Measurements from ENCODE around the gene FCRL3.

FCRL3 gene

GRCh38 chr1:157691285-157691920 lies 9.2 kb downstream of the FCRL3 start:
- TF ChIP-seq TAF1 (IDR thresholded peaks at IDR 0.05; ENCODE audit: borderline replicate concordance, insufficient read depth, low read length), result no peak
- TF ChIP-seq SIN3A (IDR thresholded peaks at IDR 0.05; ENCODE audit: borderline replicate concordance, insufficient read depth, low read length), result no peak
- TF ChIP-seq REST (IDR thresholded peaks at IDR 0.05; ENCODE audit: insufficient read depth in 1 of 2, low read depth in 2 of 2, low read length in 2 of 2), result no peak

- TF ChIP-seq POLR2AphosphoS5 (IDR thresholded peaks at IDR 0.05; ENCODE audit: low read depth, low read length) (no peak), FOXP2 (optimal IDR thresholded peaks at IDR 0.05; ENCODE audit: borderline replicate concordance, extremely low read depth, extremely low read length, insufficient read depth) (no peak), REST (IDR thresholded peaks at IDR 0.05; ENCODE audit: insufficient read depth in 1 of 2, low read depth in 2 of 2, low read length in 2 of 2) (no peak), TAF1 (IDR thresholded peaks at IDR 0.05; ENCODE audit: borderline replicate concordance, insufficient read depth, low read length) (no peak), SIN3A (IDR thresholded peaks at IDR 0.05; ENCODE audit: borderline replicate concordance, insufficient read depth, low read length) (no peak)
These were observed 17.7 kb downstream of the FCRL3 start for GRCh38 chr1:157682710-157683437.

- TF ChIP-seq TAF1 (IDR thresholded peaks at IDR 0.05; ENCODE audit: borderline replicate concordance, insufficient read depth, low read length) (no peak), REST (IDR thresholded peaks at IDR 0.05; ENCODE audit: insufficient read depth in 1 of 2, low read depth in 2 of 2, low read length in 2 of 2) (no peak), FOXP2 (optimal IDR thresholded peaks at IDR 0.05; ENCODE audit: borderline replicate concordance, extremely low read depth, extremely low read length, insufficient read depth) (no peak), POLR2AphosphoS5 (IDR thresholded peaks at IDR 0.05; ENCODE audit: low read depth, low read length) (no peak), SIN3A (IDR thresholded peaks at IDR 0.05; ENCODE audit: borderline replicate concordance, insufficient read depth, low read length) (no peak)
These were observed 21.8 kb downstream of the FCRL3 start for GRCh38 chr1:157678721-157679120.

- TF ChIP-seq REST (IDR thresholded peaks at IDR 0.05; ENCODE audit: insufficient read depth in 1 of 2, low read depth in 2 of 2, low read length in 2 of 2) (no peak), FOXP2 (optimal IDR thresholded peaks at IDR 0.05; ENCODE audit: borderline replicate concordance, extremely low read depth, extremely low read length, insufficient read depth) (no peak), TAF1 (IDR thresholded peaks at IDR 0.05; ENCODE audit: borderline replicate concordance, insufficient read depth, low read length) (no peak)
These were observed 27.6 kb downstream of the FCRL3 start for GRCh38 chr1:157673008-157673407.

Measured in PFSK-1 (cell line).